Upper lobe of left lung (tissue), 4 donors: Measurements from ENCODE around the gene SCLT1.
"Not testable (repeated sequence)": the region's sequence is repeated elsewhere in the genome, so short reads cannot be mapped to it uniquely, and the experiment has no call there.

Experiments
- CTCF ChIP-seq, 6 experiments: fragments of 450-650 bp in 4 of 6; fragments of 200-600 bp in 2 of 6; sonication (generic) in 2 of 6; IDR thresholded peaks; one replicate each; pipeline ENCODE4 v1.5.1; 2016 to 2019; ENCODE audit warnings: antibody characterized with exemption in 6 of 6
- POLR2A ChIP-seq, 4 donors: fragments of 450-650 bp; IDR thresholded peaks; one replicate each; pipeline ENCODE4 v1.5.1; 2016 to 2017; ENCODE audit warnings: antibody characterized with exemption in 4 of 4, mild to moderate bottlenecking in 2 of 4
- POLR2AphosphoS5 ChIP-seq, 2 donors: sonication (generic); formaldehyde crosslinking; IDR thresholded peaks; one replicate each; pipeline ENCODE4 v1.5.1; 2017; ENCODE audit warnings: antibody characterized with exemption in 2 of 2

DNA sequence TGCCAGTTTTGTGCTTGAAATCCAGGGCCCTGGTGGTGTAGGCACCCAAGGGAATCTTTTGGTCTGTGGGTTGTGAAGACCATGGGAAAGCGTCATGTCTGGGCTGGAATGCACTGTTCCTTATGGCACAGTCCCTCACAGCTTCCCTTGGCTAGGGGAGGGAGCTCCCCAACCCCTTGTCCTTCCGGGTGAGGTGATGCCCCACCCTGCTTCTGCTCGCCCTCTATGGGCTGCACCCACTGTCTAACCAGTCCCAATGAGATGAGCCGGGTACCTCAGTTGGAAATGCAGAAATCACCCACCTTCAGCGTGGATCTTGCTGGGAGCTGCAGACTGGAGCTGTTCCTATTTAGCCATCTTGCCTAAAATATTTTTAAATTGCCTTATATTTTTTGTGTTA, 33.3 kb upstream of the SCLT1 start:
- not testable (repeated sequence) for TF ChIP-seq CTCF, POLR2AphosphoS5, POLR2A (IDR thresholded peaks at IDR 0.05)
